ENCODE data around the gene MRPL33. TPM values are rescaled to one million over a fixed set of nuclear protein-coding genes. Genes with fewer than 3 reads are reported as not detected.

Gene MRPL33
- total and polyA plus RNA-seq, 4 donors, result 31.2 to 130 (median 41.0) TPM

DNA sequence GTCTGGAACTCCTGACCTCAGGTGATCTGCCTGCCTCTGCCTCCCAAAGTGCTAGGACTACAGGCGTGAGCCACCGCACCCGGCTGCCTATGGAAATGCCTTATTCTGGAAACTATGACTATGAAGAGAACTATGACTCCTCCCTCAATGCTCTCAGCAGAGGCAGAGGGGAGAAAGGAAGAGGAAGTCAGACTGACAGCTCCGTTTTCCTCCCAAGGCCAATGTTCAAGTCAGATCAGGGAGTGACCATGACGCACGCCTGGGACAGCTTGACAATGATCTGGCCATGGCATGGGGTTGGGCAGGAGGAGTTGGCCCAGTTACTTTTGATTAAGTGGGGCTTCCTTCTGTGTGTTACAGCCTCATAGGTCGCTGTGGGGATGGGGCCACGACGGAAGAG lies 44.3 kb upstream of the MRPL33 start:
- WGBS, result 83% methylated on average over 9 of the region's 9 CpGs
- no peak for TF ChIP-seq SP1 (IDR thresholded peaks at IDR 0.05)
- TF ChIP-seq FOXA1 (IDR thresholded peaks at IDR 0.05), result no peak
- TF ChIP-seq ATF3 (IDR thresholded peaks at IDR 0.05), result no peak
- no peak for TF ChIP-seq NR2F2 (IDR thresholded peaks at IDR 0.05)
- no peak for TF ChIP-seq RXRA (IDR thresholded peaks at IDR 0.05)
- no peak for TF ChIP-seq JUND (IDR thresholded peaks at IDR 0.05)
- no peak for TF ChIP-seq CTCF (IDR thresholded peaks at IDR 0.05; ENCODE audit: low read depth, low read length, missing input control)
- TF ChIP-seq HNF4G (IDR thresholded peaks at IDR 0.05), result no peak
- no peak for TF ChIP-seq FOXA2 (IDR thresholded peaks at IDR 0.05)
- TF ChIP-seq HNF4A (conservative IDR thresholded peaks at IDR 0.05), result no peak
- TF ChIP-seq GABPA (IDR thresholded peaks at IDR 0.05 in 1 of 2, conservative IDR thresholded peaks at IDR 0.05 in 1 of 2), result no peak
- TF ChIP-seq TAF1 (conservative IDR thresholded peaks at IDR 0.05), result no peak
- TF ChIP-seq, protein P1, sequence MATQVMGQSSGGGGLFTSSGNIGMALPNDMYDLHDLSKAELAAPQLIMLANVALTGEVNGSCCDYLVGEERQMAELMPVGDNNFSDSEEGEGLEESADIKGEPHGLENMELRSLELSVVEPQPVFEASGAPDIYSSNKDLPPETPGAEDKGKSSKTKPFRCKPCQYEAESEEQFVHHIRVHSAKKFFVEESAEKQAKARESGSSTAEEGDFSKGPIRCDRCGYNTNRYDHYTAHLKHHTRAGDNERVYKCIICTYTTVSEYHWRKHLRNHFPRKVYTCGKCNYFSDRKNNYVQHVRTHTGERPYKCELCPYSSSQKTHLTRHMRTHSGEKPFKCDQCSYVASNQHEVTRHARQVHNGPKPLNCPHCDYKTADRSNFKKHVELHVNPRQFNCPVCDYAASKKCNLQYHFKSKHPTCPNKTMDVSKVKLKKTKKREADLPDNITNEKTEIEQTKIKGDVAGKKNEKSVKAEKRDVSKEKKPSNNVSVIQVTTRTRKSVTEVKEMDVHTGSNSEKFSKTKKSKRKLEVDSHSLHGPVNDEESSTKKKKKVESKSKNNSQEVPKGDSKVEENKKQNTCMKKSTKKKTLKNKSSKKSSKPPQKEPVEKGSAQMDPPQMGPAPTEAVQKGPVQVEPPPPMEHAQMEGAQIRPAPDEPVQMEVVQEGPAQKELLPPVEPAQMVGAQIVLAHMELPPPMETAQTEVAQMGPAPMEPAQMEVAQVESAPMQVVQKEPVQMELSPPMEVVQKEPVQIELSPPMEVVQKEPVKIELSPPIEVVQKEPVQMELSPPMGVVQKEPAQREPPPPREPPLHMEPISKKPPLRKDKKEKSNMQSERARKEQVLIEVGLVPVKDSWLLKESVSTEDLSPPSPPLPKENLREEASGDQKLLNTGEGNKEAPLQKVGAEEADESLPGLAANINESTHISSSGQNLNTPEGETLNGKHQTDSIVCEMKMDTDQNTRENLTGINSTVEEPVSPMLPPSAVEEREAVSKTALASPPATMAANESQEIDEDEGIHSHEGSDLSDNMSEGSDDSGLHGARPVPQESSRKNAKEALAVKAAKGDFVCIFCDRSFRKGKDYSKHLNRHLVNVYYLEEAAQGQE (IDR thresholded peaks at IDR 0.05), result no peak
- no peak for TF ChIP-seq ZBTB33 (IDR thresholded peaks at IDR 0.05)
- TF ChIP-seq MAX (IDR thresholded peaks at IDR 0.05), result no peak
- TF ChIP-seq EGR1 (IDR thresholded peaks at IDR 0.05; ENCODE audit: low read depth in 2 of 2), result no peak
- TF ChIP-seq RAD21 (IDR thresholded peaks at IDR 0.05), result no peak
- TF ChIP-seq YY1 (IDR thresholded peaks at IDR 0.05), result no peak
- Histone ChIP-seq H3K9ac (ENCODE audit: low read depth in 1 of 2, low read length in 2 of 2) (no peak overlapping the region), H3K27ac (ENCODE audit: low read depth in 1 of 2, low read length in 2 of 2) (no peak overlapping the region), H3K4me1 (ENCODE audit: control insufficient read depth in 4 of 4, insufficient read depth in 4 of 4, low read length in 3 of 4) (peaks cover 0 to 5% (median 2%) of the 10 kb centered on the region in 4 donors), H3K9me3 (ENCODE audit: control insufficient read depth in 4 of 4, low read length in 3 of 4) (no peaks in the 10 kb centered on the region), H3K4me3 (ENCODE audit: low read depth in 1 of 3, low read length in 3 of 3) (no peak overlapping the region), H3K36me3 (ENCODE audit: control insufficient read depth in 4 of 4, insufficient read depth in 3 of 4, low read depth in 1 of 4, low read length in 3 of 4) (no peaks in the 10 kb centered on the region), H3K27me3 (ENCODE audit: control insufficient read depth in 4 of 4, insufficient read depth in 4 of 4, low read length in 3 of 4) (no peaks in the 10 kb centered on the region)
- no peak for DNase-seq (ENCODE audit: low spot score)
